Uterus (tissue), 2 donors: ENCODE measurements around the gene ABCC12.

Source experiments
- POLR2A ChIP-seq, 2 donors: fragments of 450-650 bp; IDR thresholded peaks; one replicate each; pipeline ENCODE4 v1.6.1; 2016; ENCODE audit warnings: antibody characterized with exemption in 2 of 2, mild to moderate bottlenecking in 1 of 2, moderate library complexity in 1 of 2
- TF ChIP-seq, protein P1 (sequence below), 4 experiments: fragments of 200-600 bp in 2 of 4; fragments of 450-650 bp in 2 of 4; sonication (generic) in 2 of 4; IDR thresholded peaks; one replicate each; pipeline ENCODE4 v1.5.1; 2016 to 2019; ENCODE audit warnings: antibody characterized with exemption in 4 of 4, mild to moderate bottlenecking in 2 of 4, moderate library complexity in 1 of 4

DNA sequence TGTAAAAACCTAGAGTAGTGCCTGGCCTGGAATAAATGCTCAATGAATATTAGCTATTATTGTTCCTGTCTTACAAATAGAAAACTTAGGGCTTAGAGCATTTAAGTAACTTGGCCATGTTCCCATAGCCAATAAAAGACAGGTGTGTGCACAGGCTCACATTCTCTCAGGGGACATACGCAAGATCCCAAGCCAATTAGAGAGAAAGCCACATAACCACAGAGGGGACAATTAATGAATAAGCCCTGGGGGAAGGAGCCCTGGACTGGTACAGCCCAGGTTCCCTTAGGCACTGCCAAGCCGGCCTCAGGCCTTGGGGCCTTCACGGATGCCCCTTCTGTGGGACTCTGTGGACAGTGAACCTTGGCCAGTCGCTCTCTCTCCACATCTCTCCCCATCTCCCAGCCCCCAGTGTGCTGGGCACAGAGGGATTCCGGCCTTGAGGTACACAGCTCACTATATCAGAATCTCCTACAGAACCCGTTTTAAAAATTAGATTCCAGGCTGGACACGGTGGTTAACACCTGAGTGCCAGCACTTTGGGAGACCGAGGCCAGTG is 27.3 kb upstream of the ABCC12 start:
- TF ChIP-seq, protein P1, sequence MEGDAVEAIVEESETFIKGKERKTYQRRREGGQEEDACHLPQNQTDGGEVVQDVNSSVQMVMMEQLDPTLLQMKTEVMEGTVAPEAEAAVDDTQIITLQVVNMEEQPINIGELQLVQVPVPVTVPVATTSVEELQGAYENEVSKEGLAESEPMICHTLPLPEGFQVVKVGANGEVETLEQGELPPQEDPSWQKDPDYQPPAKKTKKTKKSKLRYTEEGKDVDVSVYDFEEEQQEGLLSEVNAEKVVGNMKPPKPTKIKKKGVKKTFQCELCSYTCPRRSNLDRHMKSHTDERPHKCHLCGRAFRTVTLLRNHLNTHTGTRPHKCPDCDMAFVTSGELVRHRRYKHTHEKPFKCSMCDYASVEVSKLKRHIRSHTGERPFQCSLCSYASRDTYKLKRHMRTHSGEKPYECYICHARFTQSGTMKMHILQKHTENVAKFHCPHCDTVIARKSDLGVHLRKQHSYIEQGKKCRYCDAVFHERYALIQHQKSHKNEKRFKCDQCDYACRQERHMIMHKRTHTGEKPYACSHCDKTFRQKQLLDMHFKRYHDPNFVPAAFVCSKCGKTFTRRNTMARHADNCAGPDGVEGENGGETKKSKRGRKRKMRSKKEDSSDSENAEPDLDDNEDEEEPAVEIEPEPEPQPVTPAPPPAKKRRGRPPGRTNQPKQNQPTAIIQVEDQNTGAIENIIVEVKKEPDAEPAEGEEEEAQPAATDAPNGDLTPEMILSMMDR (IDR thresholded peaks at IDR 0.05) = no peak
- no peak for TF ChIP-seq POLR2A (IDR thresholded peaks at IDR 0.05)
